NCI-H128 (cell line): ENCODE measurements around the gene TIMM8B.
"Not testable (repeated sequence)": the region's sequence is repeated elsewhere in the genome, so short reads cannot be mapped to it uniquely, and the experiment has no call there.

Experiments used
- DNase-seq: peaks from one replicate; lab custom pipeline; 2025; ENCODE audit not compliant: unreplicated experiment; lab: John Stamatoyannopoulos, UW

The TIMM8B gene

GRCh38 chr11:112082729-112083128 is 3.8 kb downstream of the TIMM8B start:
- no peak for DNase-seq

- peak; percentile 68 for DNase-seq
Observed at GRCh38 chr11:112073941-112074811, 12.4 kb downstream of the TIMM8B start, which contains the start of the genes NKAPD1 and PIH1D2. Gene NKAPD1 (plus strand): TSS chr11:112074299. CDS start chr11:112075575, 1,276 bp downstream. Gene PIH1D2 (minus strand): TSS chr11:112074017. CDS start chr11:112073174, 843 bp downstream.

- no peak for DNase-seq
Observed at GRCh38 chr11:112062923-112063322, 23.6 kb downstream of the TIMM8B start.

DNA sequence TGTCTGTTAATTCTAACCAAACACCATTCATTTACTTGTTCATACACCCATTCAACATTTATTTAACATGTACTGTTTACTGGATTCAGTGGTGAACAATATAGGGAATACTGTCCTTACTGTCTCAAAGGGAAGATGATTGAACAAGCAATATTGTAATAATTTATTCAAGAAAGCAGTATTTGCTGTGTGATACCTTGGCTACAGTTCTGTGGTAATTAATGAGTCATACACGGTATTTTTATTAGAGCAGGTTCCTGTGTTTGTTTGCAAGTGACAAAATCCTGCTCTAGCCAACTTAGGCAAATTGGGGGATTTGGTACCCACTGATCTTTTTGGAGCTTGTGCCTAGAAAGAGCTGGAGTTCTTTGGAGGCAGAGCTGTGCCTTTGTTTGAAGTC is 28.5 kb downstream of the TIMM8B start:
- DNase-seq: no peak

DNA sequence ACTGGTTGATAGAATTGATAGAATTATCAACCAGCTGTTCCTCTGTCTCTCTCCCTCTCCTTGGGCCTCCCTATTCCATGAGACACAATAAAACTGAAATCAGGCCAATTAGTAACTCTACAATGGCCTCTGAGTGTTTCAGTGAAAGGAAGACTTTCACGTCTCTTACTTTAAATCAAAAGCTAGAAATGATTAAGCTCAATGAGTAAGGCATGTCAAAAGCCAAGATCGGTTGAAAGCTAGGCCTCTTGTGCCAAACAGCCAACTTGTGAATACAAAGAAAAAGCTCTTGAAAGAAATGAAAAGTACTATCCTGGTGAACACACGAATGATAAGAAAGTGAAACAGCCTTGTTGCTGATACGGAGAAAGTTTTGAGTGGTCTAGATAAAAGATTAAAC is 29.4 kb downstream of the TIMM8B start:
- no peak for DNase-seq

DNA sequence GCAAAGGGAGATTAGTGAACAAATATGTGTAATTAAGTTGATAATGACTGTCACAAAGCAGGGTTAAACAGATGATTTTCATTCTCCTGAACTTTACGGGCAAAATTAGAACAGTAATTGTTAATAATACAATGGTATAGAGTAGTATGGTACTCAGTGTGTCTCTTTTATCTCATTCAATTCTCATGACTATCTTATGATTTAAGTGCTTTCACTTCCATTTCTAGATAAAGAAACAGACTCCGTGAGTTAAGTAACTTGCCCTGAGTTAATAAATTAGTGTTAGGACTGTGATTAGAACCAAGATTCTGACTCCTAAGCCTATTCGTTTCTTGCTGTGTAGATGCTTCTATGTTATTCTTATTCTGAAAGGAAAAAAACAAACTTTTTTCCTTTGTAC is 34.8 kb downstream of the TIMM8B start:
- no peak for DNase-seq

GRCh38 chr11:112050721-112051120 is 35.8 kb downstream of the TIMM8B start:
- DNase-seq: no peak

DNA sequence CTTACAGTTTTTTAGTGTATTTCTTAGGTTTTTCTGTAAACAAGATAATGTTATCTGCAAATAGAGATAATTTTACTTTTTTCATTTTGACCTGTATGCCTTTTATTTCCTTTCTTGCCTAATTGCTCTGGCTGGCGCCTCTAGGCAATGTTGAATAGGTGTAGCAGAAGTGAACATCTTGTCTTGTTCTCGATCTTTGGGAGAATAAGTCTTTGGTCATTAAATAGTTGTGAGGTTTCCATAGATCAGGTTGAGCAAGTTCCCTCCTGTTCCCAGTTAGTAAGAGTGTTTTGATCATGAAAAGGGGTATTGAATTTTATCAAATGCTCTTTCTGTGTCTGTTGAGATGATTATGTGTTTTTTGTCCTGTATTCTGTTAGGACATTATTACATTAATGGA is 36.8 kb downstream of the TIMM8B start:
- no peak for DNase-seq

DNA sequence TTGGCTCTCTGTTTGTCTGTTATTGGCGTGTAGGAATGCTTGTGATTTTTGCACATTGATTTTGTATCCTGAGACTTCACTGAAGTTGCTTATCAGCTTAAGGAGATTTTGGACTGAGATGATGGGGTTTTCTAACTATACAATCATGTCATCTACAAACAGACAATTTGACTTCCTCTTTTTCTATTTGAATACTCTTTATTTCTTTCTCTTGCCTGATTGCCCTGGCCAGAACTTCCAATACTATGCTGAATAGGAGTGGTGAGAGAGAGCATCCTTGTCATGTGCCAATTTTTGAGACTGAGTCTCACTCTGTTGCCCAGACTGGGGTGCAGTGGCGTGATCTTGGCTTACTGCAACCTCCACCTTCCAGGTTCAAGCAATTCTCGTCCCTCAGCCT is 38.3 kb downstream of the TIMM8B start:
- not testable (repeated sequence) for DNase-seq

DNA sequence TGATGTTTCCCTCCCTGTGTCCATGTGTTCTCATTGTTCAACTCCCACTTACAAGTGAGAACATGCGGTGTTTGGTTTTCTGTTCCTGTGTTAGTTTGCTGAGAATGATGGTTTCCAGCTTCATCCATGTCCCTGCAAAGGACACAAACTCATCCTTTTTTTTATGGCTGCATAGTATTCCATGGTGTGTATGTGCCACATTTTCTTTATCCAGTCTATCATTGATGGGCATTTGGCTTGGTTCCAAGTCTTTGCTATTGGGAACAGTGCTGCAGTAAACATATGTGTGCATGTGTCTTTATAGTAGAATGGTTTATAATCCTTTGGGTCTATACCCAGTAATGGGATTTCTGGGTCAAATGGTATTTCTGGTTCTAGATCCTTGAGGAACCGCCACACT is 39.9 kb downstream of the TIMM8B start:
- not testable (repeated sequence) for DNase-seq

GRCh38 chr11:112044961-112045360 is 41.6 kb downstream of the TIMM8B start:
- no peak for DNase-seq

DNA sequence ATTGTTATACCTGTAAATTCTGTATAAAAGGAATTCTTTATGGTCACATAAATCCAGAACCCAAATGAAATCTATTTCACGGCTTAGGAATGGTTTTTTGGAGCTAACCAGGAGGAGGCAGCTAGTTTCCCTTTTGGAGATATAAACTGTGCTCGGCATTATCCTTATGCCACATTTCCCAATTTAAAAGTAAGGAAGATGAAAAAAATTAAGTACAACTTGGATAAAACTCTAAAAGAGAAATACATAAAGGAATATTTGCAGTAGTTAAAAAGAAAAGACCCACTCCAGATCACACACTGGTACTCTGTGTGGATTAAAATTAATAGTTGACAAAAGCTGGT is 43.6 kb downstream of the TIMM8B start:
- DNase-seq: no peak

DNA sequence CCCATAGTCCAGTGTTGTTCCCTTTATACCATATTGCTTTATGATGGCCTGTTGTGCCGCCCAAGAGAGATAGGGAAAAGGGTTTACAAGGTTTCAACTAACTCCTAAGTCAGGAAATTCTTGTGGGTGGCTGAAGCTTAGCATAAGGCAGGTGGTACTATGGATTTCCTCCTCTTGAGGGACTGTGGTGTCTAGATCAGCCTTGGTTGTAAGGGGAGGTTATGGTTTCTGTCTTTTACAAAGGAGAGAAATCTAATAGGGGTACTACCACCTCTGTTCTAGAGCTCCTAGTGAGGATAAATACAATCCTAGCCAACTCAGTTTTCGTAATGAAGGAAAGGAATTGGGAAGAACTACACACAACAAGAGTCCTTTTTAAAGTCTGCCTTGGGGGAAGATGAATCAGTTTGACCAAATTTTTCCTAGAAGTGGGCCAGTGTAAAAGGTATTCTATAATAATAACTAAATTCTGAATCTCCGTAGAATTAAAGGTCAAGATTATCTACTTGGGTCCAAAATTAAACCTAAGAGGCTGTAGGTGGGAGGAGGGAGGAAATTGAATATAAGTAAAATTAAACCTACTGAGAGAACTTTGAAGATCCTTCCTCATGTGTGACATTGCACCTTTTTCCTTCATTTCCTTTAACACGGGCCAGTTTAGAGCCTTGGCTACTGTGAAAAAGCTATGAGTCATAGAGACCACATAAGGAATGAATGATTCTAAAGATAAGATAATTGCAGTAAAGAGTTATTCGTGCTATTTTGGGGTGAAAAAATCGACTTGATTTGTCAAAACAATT is 44.2 kb downstream of the TIMM8B start:
- no peak for DNase-seq

- no peak for DNase-seq
Observed at GRCh38 chr11:112037527-112037926, 49.0 kb downstream of the TIMM8B start.
